ENCODE results near the gene CDK11A.
"Not testable (repeated sequence)": the region's sequence is repeated elsewhere in the genome, so short reads cannot be mapped to it uniquely, and the experiment has no call there.

Gene CDK11A

DNA sequence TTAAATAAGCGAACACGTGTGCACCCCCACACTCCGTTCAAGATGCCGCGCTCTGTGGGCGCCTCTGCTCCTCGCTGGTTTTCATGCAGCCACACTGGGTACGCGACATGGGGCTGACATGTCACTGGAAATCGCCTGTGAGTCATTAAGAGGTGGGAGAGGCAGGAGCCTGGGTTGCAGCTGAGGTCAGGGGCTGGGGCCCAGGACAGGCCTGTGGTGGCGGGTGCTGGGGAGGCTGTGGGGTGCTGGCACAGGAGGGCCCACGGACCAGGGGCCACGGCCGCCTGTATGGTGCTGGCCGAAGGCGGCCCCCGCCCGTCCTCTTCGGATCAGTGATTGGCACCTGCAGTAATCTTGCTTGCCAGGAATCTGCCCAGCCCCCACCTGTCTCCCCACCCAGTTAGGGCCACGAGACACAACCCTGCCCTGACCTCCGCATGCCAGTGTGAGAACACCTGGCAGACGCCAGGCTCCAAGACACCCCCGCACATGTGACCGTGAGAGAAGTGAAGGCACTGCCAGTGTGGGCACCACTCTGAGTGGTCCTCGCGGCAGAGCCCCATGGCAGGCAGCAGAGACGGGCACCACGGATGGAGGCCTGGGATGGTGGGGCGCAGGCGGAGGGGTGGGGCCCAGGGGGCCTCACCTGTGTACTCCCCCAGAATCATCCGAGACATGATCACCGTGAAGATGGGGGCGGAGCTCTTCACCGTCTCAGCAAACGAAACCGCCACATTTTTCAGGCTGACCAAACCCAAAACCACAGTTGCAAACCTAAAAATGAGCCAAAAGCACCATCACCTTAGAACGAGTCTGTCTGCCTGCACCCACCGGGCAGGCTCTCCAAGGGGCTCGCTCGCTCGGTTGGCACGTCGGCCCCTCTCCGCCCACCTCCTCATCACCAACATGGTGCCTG lies 13.8 kb upstream of the CDK11A start:
- H3K27ac ChIP-seq (replicated peaks); H3K4me3 ChIP-seq (replicated peaks; ENCODE audit: insufficient read depth, low read length); H3K27me3 ChIP-seq (ENCODE audit: insufficient read depth, poor library complexity, severe bottlenecking); DNase-seq (ENCODE audit: low read depth in 1 of 2, low spot score in 1 of 2): not testable (repeated sequence)

DNA sequence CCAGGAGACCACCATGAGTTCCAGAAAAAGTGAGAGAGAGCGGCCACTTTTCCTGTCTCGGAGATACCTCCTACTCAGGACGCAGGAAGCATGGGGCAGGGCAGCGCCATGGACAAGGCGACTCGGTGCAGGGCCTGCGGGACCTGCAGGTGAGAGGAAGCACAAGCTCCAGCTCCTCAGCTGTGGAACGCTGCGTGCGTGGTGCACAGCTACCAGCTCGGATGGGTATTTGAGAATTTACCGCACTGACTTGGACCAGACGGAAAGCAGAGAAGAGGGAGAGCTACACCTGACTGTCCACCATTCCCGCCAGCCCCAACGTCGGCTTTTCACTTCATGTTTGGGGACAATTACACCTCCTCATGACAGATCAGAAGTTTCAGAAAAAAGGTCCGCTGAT lies 8.2 kb upstream of the CDK11A start:
- Histone ChIP-seq H3K27ac (replicated peaks) (no peak overlapping the region), H3K4me3 (replicated peaks; ENCODE audit: insufficient read depth, low read length) (no peak overlapping the region), H3K27me3 (ENCODE audit: insufficient read depth, poor library complexity, severe bottlenecking) (no peaks in the 10 kb centered on the region)
- DNase-seq (ENCODE audit: low read depth in 1 of 2, low spot score in 1 of 2): no peak
- TF ChIP-seq GABPA (IDR thresholded peaks at IDR 0.05; ENCODE audit: low read depth): no peak
- TF ChIP-seq, protein P1, sequence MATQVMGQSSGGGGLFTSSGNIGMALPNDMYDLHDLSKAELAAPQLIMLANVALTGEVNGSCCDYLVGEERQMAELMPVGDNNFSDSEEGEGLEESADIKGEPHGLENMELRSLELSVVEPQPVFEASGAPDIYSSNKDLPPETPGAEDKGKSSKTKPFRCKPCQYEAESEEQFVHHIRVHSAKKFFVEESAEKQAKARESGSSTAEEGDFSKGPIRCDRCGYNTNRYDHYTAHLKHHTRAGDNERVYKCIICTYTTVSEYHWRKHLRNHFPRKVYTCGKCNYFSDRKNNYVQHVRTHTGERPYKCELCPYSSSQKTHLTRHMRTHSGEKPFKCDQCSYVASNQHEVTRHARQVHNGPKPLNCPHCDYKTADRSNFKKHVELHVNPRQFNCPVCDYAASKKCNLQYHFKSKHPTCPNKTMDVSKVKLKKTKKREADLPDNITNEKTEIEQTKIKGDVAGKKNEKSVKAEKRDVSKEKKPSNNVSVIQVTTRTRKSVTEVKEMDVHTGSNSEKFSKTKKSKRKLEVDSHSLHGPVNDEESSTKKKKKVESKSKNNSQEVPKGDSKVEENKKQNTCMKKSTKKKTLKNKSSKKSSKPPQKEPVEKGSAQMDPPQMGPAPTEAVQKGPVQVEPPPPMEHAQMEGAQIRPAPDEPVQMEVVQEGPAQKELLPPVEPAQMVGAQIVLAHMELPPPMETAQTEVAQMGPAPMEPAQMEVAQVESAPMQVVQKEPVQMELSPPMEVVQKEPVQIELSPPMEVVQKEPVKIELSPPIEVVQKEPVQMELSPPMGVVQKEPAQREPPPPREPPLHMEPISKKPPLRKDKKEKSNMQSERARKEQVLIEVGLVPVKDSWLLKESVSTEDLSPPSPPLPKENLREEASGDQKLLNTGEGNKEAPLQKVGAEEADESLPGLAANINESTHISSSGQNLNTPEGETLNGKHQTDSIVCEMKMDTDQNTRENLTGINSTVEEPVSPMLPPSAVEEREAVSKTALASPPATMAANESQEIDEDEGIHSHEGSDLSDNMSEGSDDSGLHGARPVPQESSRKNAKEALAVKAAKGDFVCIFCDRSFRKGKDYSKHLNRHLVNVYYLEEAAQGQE (IDR thresholded peaks at IDR 0.05; ENCODE audit: insufficient replicate concordance, low read depth): no peak
- no peak for TF ChIP-seq CTCF (IDR thresholded peaks at IDR 0.05; ENCODE audit: insufficient read depth, low read length)

- Histone ChIP-seq H3K27me3 (ENCODE audit: insufficient read depth, poor library complexity, severe bottlenecking) (no peaks in the 10 kb centered on the region), H3K27ac (replicated peaks) (no peak overlapping the region), H3K4me3 (replicated peaks; ENCODE audit: insufficient read depth, low read length) (no peak overlapping the region)
- TF ChIP-seq POLR2AphosphoS5 (IDR thresholded peaks at IDR 0.05; ENCODE audit: low read depth) (no peak), SPI1 (IDR thresholded peaks at IDR 0.05; ENCODE audit: borderline replicate concordance, low read depth) (no peak), CTCF (IDR thresholded peaks at IDR 0.05; ENCODE audit: insufficient read depth, low read length) (no peak), GABPA (IDR thresholded peaks at IDR 0.05; ENCODE audit: low read depth) (no peak)
- TF ChIP-seq, protein P1 (IDR thresholded peaks at IDR 0.05; ENCODE audit: insufficient replicate concordance, low read depth): no peak
- no peak for DNase-seq (ENCODE audit: low read depth in 1 of 2, low spot score in 1 of 2)
These were observed 6.7 kb upstream of the CDK11A start for GRCh38 chr1:1730870-1731269.

- not testable (repeated sequence) for H3K27me3 ChIP-seq (ENCODE audit: insufficient read depth, poor library complexity, severe bottlenecking); DNase-seq (ENCODE audit: low read depth in 1 of 2, low spot score in 1 of 2)
These were observed 6.1 kb upstream of the CDK11A start for GRCh38 chr1:1730230-1730629.

GRCh38 chr1:1729116-1729816 lies 5.1 kb upstream of the CDK11A start:
- H3K27ac ChIP-seq (replicated peaks): peak overlapping the region; percentile 69
- H3K4me3 ChIP-seq (replicated peaks; ENCODE audit: insufficient read depth, low read length); H3K27me3 ChIP-seq (ENCODE audit: insufficient read depth, poor library complexity, severe bottlenecking); DNase-seq (ENCODE audit: low read depth in 1 of 2, low spot score in 1 of 2): not testable (repeated sequence)

More at GRCh38 chr1:1730230-1730629, 6.1 kb upstream of the CDK11A start:
- H3K27ac ChIP-seq (replicated peaks); H3K4me3 ChIP-seq (replicated peaks; ENCODE audit: insufficient read depth, low read length): not testable (repeated sequence)

DNA sequence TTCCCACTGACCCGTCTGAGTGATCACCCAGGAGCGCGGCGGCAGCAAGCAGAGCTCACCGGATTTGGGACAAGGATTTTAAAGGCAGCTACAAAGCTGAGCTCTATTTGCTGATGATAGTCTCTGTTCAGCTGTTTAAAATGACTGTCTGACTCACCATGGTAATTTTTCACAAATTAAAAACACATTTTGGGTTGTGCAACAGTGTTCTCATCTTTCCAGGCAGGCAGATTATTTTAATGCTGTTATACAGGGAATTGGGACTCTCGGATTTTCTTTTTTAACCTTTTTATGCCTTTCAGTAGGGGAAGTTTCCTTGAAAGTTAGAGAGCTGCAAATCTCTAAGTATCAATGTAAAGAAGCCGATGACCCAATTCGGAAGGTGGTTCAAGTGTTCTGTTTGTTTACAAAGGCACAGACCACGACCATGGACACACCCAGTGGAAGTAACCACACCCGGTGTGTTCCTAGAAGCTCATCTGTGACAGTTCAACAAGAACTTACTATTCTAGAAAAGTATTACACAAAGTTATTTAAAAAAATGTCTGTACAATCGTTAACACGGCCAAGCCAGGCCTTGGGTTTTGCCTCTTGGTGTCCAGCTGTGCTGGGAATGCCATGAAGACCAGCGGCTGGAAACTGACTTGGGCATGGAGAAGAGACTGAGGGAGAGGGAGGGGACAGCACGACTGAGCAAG lies 4.3 kb upstream of the CDK11A start:
- not testable (repeated sequence) for H3K4me3 ChIP-seq (replicated peaks; ENCODE audit: insufficient read depth, low read length); H3K27me3 ChIP-seq (ENCODE audit: insufficient read depth, poor library complexity, severe bottlenecking)
- peak overlapping the region; percentile 48; the same call in 1 of the 2 replicates for H3K27ac ChIP-seq (replicated peaks)
- DNase-seq (ENCODE audit: low read depth in 1 of 2, low spot score in 1 of 2): peak in 1 of 2 experiments; percentile 20

GRCh38 chr1:1727131-1727651 lies 3.0 kb upstream of the CDK11A start:
- not testable (repeated sequence) for H3K4me3 ChIP-seq (replicated peaks; ENCODE audit: insufficient read depth, low read length); H3K27me3 ChIP-seq (ENCODE audit: insufficient read depth, poor library complexity, severe bottlenecking); DNase-seq (ENCODE audit: low read depth in 1 of 2, low spot score in 1 of 2)
- H3K27ac ChIP-seq (replicated peaks): peak overlapping the region; percentile 23; the same call in 1 of the 2 replicates

DNA sequence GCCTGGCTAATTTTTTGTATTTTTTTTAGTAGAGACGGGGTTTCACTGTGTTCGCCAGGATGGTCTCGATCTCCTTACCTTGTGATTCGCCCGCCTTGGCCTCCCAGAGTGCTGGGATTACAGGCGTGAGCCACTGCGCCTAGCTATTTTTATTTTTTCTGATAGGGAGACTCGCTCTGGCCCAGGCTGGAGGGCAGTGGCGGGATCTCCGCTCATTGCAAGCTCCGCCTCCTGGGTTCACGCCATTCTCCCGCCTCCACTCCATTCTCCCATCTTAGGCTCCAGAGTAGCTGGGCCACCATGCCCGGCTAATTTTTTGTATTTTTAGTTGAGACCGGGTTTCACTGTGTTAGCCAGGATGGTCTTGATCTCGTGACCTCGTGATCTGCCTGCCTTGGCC lies 1.9 kb upstream of the CDK11A start:
- DNase-seq (ENCODE audit: low read depth in 1 of 2, low spot score in 1 of 2); H3K27me3 ChIP-seq (ENCODE audit: insufficient read depth, poor library complexity, severe bottlenecking); H3K4me3 ChIP-seq (replicated peaks; ENCODE audit: insufficient read depth, low read length); H3K27ac ChIP-seq (replicated peaks): not testable (repeated sequence)
